HUES48 (cell line): Measurements from ENCODE around the gene HAUS7.

Experiments used
- H3K27ac ChIP-seq: one replicate; pipeline ENCODE4 v1.7.0; 2013; ENCODE audit warnings: low read depth, low read length, inconsistent platforms
- H3K27me3 ChIP-seq: 2 replicates; pipeline ENCODE4 v1.6.1; 2013; ENCODE audit warnings: mild to moderate bottlenecking, low read length; ENCODE audit not compliant: control insufficient read depth, insufficient read depth
- H3K36me3 ChIP-seq: 2 replicates; pipeline ENCODE4 v1.6.1; 2013; ENCODE audit warnings: low read length; ENCODE audit not compliant: control insufficient read depth, insufficient read depth
- H3K4me1 ChIP-seq: 2 replicates; pipeline ENCODE4 v1.6.1; 2013; ENCODE audit warnings: mild to moderate bottlenecking, low read length; ENCODE audit not compliant: control insufficient read depth, insufficient read depth
- H3K4me3 ChIP-seq: 2 replicates; pipeline ENCODE4 v1.5.1; 2013; ENCODE audit warnings: mild to moderate bottlenecking, low read depth, low read length
- H3K9ac ChIP-seq: 2 replicates; pipeline ENCODE4 v1.6.1; 2013; ENCODE audit warnings: mild to moderate bottlenecking, low read depth, low read length, moderate library complexity
- H3K9me3 ChIP-seq: 2 replicates; pipeline ENCODE4 v1.6.1; 2013; ENCODE audit warnings: low read length; ENCODE audit not compliant: control insufficient read depth, insufficient read depth

HAUS7 gene

GRCh38 chrX:153470411-153471363 is at the start of gene HAUS7:
TSS of gene HAUS7 (minus strand) at chrX:153470576. CDS start at chrX:153470557, 19 bp downstream.
- H3K27ac ChIP-seq = no peak within 1 kb of the TSS

GRCh38 chrX:153519569-153520286 is 49.4 kb upstream of the HAUS7 start:
- Histone ChIP-seq H3K9me3 (peaks cover 42% of the 10 kb centered on the region), H3K36me3 (no peaks in the 10 kb centered on the region), H3K9ac (no peak overlapping the region), H3K27ac (no peak overlapping the region), H3K4me1 (no peaks in the 10 kb centered on the region), H3K27me3 (peaks cover 38% of the 10 kb centered on the region), H3K4me3 (no peak overlapping the region)

More at GRCh38 chrX:153470411-153471363, at the start of gene HAUS7:
- H3K4me1 ChIP-seq = no peaks in the 10 kb centered on the region
- H3K4me3 ChIP-seq = peak within 1 kb of the TSS; percentile 65
- peak within 1 kb of the TSS; percentile 19; the same call in 1 of the 2 replicates for H3K9ac ChIP-seq
- H3K36me3 ChIP-seq = peaks cover 9% of the 10 kb centered on the region
- peaks cover 34% of the 10 kb centered on the region for H3K9me3 ChIP-seq
- H3K27me3 ChIP-seq = peaks cover 16% of the 10 kb centered on the region

- Histone ChIP-seq H3K36me3 (no peaks in the 10 kb centered on the region), H3K4me1 (no peaks in the 10 kb centered on the region), H3K9ac (no peak overlapping the region), H3K4me3 (peak overlapping the region; percentile 51; the same call in 1 of the 2 replicates), H3K27ac (no peak overlapping the region), H3K27me3 (peaks cover 38% of the 10 kb centered on the region), H3K9me3 (peaks cover 51% of the 10 kb centered on the region)
These were observed 47.8 kb upstream of the HAUS7 start for GRCh38 chrX:153517946-153518834.

GRCh38 chrX:153517423-153517822 is 47.0 kb upstream of the HAUS7 start, which contains the start of gene ATP2B3:
TSS of gene ATP2B3 (plus strand) at chrX:153517642. CDS start at chrX:153536248, 18,606 bp downstream.
- Histone ChIP-seq H3K27ac (no peak within 1 kb of the TSS), H3K9me3 (peaks cover 55% of the 10 kb centered on the region), H3K27me3 (peaks cover 38% of the 10 kb centered on the region), H3K9ac (no peak within 1 kb of the TSS), H3K36me3 (no peaks in the 10 kb centered on the region), H3K4me3 (peak within 1 kb of the TSS; percentile 51; the same call in 1 of the 2 replicates), H3K4me1 (no peaks in the 10 kb centered on the region)

GRCh38 chrX:153516073-153516472 is 45.7 kb upstream of the HAUS7 start:
- Histone ChIP-seq H3K9me3 (peaks cover 55% of the 10 kb centered on the region), H3K27ac (no peak overlapping the region), H3K36me3 (no peaks in the 10 kb centered on the region), H3K4me1 (no peaks in the 10 kb centered on the region), H3K27me3 (peaks cover 38% of the 10 kb centered on the region), H3K4me3 (no peak overlapping the region), H3K9ac (no peak overlapping the region)

GRCh38 chrX:153515435-153515834 is 45.1 kb upstream of the HAUS7 start:
- Histone ChIP-seq H3K27ac (no peak overlapping the region), H3K9me3 (peaks cover 54% of the 10 kb centered on the region), H3K36me3 (no peaks in the 10 kb centered on the region), H3K9ac (no peak overlapping the region), H3K4me3 (no peak overlapping the region), H3K4me1 (no peaks in the 10 kb centered on the region), H3K27me3 (peaks cover 38% of the 10 kb centered on the region)

GRCh38 chrX:153514259-153514658 is 43.9 kb upstream of the HAUS7 start:
- peaks cover 32% of the 10 kb centered on the region for H3K27me3 ChIP-seq
- peaks cover 56% of the 10 kb centered on the region for H3K9me3 ChIP-seq
- H3K27ac ChIP-seq = no peak overlapping the region
- no peak overlapping the region for H3K9ac ChIP-seq
- no peaks in the 10 kb centered on the region for H3K4me1 ChIP-seq
- no peaks in the 10 kb centered on the region for H3K36me3 ChIP-seq
- H3K4me3 ChIP-seq = no peak overlapping the region

- Histone ChIP-seq H3K4me3 (no peak overlapping the region), H3K9me3 (peaks cover 58% of the 10 kb centered on the region), H3K27me3 (peaks cover 22% of the 10 kb centered on the region), H3K36me3 (no peaks in the 10 kb centered on the region), H3K9ac (no peak overlapping the region), H3K4me1 (no peaks in the 10 kb centered on the region), H3K27ac (no peak overlapping the region)
These were observed 42.9 kb upstream of the HAUS7 start for GRCh38 chrX:153513265-153513664.

GRCh38 chrX:153512501-153512893 is 42.1 kb upstream of the HAUS7 start:
- Histone ChIP-seq H3K9me3 (peaks cover 63% of the 10 kb centered on the region), H3K9ac (no peak overlapping the region), H3K27ac (no peak overlapping the region), H3K4me1 (no peaks in the 10 kb centered on the region), H3K27me3 (peaks cover 14% of the 10 kb centered on the region), H3K36me3 (no peaks in the 10 kb centered on the region), H3K4me3 (no peak overlapping the region)

GRCh38 chrX:153511784-153512500 is 41.6 kb upstream of the HAUS7 start:
- Histone ChIP-seq H3K27me3 (peaks cover 11% of the 10 kb centered on the region), H3K9ac (no peak overlapping the region; the same call in 1 of the 2 replicates), H3K27ac (no peak overlapping the region), H3K9me3 (peaks cover 67% of the 10 kb centered on the region), H3K36me3 (no peaks in the 10 kb centered on the region), H3K4me3 (no peak overlapping the region), H3K4me1 (no peaks in the 10 kb centered on the region)
